IPS-20b (cell line): ENCODE results near the gene MMEL1.

Experiments
- H3K27ac ChIP-seq: one replicate; pipeline ENCODE4 v1.5.1; 2013; ENCODE audit warnings: low read length
- H3K27me3 ChIP-seq: 2 replicates; pipeline ENCODE4 v1.6.1; 2013; ENCODE audit warnings: mild to moderate bottlenecking, low read length, inconsistent platforms; ENCODE audit not compliant: insufficient read depth
- H3K36me3 ChIP-seq: 2 replicates; pipeline ENCODE4 v1.6.1; 2013; ENCODE audit warnings: low read depth, mild to moderate bottlenecking, inconsistent platforms, low read length, moderate library complexity; ENCODE audit not compliant: insufficient read depth
- H3K4me1 ChIP-seq: 2 replicates; pipeline ENCODE4 v1.6.1; 2013; ENCODE audit warnings: mild to moderate bottlenecking, control low read depth, inconsistent platforms, low read length, moderate library complexity; ENCODE audit not compliant: insufficient read depth
- H3K4me3 ChIP-seq: 2 replicates; pipeline ENCODE4 v1.5.1; 2013; ENCODE audit warnings: mild to moderate bottlenecking, low read length, inconsistent platforms
- H3K9ac ChIP-seq: 2 replicates; pipeline ENCODE4 v1.6.1; 2013; ENCODE audit warnings: low read depth, mild to moderate bottlenecking, inconsistent platforms, low read length, moderate library complexity
- H3K9me3 ChIP-seq: 2 replicates; pipeline ENCODE4 v1.6.1; 2013; ENCODE audit warnings: mild to moderate bottlenecking, low read depth, low read length, inconsistent platforms; ENCODE audit not compliant: insufficient read depth

MMEL1 gene

DNA sequence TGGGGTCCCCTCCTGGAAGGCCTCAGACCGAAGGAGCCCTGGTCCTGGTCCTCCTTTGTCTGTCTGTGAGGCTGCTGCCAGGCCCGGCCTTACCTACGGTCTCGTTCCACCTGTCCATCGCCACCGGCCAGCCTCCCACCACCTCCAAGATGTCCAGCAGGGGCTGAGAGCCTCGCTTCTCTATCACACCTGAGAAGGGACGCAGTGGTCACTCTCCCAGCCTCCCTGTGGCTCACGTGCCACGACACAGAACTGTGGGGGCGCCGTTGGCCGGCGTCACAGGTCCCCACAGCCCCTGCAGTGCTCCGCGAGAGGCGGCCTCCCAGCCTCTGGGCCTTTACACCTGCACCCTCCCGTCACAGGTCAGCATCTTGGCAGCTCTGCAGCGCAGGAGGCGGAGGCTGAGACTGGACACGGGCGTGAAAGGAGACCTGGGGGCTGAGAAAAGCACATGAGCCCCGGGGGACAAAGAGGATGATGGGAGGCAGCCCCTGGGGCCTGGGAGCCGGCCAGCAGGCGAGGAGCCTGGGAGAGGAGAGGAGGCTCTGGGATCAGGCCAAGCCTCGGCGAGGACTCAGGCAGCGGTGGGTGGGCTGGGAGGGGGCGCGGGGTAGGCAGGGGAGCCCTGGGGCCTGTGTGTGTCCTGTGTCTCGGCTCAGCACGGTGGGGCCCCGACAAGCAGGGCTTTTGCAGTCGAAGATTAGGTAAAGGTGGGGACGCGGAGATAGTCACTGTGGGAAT lies 25.8 kb downstream of the MMEL1 start:
- H3K4me1 ChIP-seq: no peaks in the 10 kb centered on the region; the same call in 1 of the 2 replicates
- no peaks in the 10 kb centered on the region for H3K36me3 ChIP-seq
- peaks cover 6% of the 10 kb centered on the region; the same call in 1 of the 2 replicates for H3K27me3 ChIP-seq
- H3K9ac ChIP-seq: no peak overlapping the region
- no peak overlapping the region for H3K27ac ChIP-seq
- no peak overlapping the region for H3K4me3 ChIP-seq
- H3K9me3 ChIP-seq: no peaks in the 10 kb centered on the region

DNA sequence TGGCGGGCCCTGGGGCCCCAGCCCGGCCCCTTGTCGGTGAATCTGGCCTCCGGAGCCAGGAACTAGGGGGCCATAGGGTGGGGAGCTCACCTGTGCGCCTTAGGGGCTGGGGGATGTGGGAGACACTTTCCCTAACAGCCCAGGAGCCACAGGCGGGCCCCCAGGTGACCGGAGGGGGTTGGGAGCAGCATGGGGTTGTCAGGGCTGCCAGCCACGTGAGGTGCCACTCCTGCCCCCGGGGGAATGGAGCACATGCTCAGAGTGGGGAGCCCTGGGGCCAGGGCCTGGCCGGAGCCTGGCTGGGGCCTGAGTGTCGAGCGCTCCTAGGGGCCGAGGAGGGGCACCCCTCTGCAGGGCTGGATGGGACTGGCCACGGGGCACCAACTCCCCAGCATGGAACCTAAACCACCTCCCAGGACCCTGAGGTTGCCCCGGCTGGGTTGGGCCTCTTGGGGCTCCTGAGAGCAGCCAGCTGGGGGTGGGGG lies 26.4 kb downstream of the MMEL1 start:
- no peak overlapping the region for H3K9ac ChIP-seq
- no peaks in the 10 kb centered on the region for H3K36me3 ChIP-seq
- H3K9me3 ChIP-seq: no peaks in the 10 kb centered on the region
- no peaks in the 10 kb centered on the region; the same call in 1 of the 2 replicates for H3K4me1 ChIP-seq
- H3K27me3 ChIP-seq: peaks cover 6% of the 10 kb centered on the region; the same call in 1 of the 2 replicates
- H3K27ac ChIP-seq: no peak overlapping the region
- H3K4me3 ChIP-seq: no peak overlapping the region

DNA sequence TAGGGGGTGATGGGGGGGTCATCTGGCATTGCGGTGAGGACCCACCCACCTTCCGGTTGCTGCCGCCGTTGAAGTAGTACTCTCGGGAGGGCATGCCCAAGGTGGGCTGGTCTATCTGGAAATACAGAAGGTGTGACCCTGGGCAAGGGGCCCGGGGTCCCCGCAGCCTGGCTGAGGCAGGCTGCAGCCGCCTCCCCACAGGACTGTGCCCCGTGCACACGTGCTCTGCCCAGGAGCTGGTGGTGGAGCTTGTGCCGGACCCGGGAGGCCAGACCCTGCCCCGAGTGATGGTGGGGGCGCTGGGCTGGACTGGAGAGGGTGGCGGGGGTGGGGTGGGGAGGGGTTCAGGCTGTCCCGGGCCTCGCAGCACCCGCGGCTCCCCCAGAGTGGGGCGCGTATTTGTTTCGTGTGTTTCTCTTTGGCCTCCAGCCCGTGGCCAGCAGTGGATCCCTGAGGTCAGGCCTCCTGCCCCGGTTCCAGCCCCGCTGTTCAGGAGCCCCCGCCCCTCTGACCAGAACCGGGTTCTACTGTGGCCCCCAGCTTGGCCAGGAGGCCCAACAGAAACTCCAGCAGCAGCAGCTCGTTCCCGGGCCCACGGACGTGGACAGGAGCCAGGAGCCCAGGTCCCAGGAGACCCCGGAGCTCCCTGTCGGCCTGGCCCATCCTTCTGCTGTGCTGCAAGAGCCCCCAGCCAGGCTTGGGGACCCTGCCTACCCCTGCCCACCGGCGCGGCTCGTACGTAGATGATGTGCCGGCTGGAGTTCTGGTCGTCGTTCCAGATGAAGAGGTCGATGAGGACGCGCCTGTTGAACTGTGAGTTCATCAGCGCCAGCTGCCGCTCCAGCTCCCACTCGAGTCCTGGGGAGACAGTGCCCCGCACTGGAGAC lies 27.1 kb downstream of the MMEL1 start:
- no peak overlapping the region for H3K9ac ChIP-seq
- no peak overlapping the region for H3K27ac ChIP-seq
- H3K9me3 ChIP-seq: no peaks in the 10 kb centered on the region
- no peaks in the 10 kb centered on the region for H3K36me3 ChIP-seq
- H3K4me1 ChIP-seq: no peaks in the 10 kb centered on the region; the same call in 1 of the 2 replicates
- H3K27me3 ChIP-seq: peaks cover 6% of the 10 kb centered on the region; the same call in 1 of the 2 replicates
- H3K4me3 ChIP-seq: no peak overlapping the region

DNA sequence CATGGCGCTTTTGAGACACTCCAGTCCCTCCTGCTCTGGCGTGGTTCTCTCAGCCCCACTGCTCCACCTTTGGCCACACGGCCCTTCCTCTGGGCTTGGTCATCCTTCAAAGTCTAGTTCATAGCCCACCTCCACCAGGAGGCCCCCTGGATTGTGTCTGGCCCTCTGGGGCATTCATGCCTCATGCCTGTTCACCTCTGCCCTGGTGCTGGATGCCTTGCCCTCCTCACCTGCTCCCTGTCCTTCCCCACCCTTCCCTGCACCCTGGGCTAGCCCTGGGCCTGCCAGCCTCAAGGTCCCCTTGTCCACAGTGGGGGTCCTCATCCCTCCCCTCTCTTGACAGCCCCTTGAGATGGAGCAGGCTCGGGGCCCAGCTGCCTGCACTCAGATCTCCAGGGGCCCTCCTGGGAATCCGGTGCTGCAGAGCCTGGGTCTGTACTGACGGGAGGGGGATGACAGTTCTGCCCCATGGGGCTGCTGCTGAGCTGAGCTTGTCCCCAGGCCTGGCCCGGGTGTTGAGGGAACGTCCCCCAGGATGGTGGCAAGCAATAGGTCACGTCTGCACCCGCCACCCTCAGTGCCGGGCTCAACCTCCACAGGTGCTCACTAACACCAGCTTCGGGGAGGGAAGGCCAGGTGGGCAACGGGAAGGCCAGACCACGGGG lies 27.8 kb downstream of the MMEL1 start:
- no peak overlapping the region for H3K9ac ChIP-seq
- H3K4me1 ChIP-seq: no peaks in the 10 kb centered on the region
- no peak overlapping the region for H3K4me3 ChIP-seq
- H3K36me3 ChIP-seq: no peaks in the 10 kb centered on the region
- H3K27ac ChIP-seq: no peak overlapping the region
- H3K27me3 ChIP-seq: no peaks in the 10 kb centered on the region
- no peaks in the 10 kb centered on the region for H3K9me3 ChIP-seq

DNA sequence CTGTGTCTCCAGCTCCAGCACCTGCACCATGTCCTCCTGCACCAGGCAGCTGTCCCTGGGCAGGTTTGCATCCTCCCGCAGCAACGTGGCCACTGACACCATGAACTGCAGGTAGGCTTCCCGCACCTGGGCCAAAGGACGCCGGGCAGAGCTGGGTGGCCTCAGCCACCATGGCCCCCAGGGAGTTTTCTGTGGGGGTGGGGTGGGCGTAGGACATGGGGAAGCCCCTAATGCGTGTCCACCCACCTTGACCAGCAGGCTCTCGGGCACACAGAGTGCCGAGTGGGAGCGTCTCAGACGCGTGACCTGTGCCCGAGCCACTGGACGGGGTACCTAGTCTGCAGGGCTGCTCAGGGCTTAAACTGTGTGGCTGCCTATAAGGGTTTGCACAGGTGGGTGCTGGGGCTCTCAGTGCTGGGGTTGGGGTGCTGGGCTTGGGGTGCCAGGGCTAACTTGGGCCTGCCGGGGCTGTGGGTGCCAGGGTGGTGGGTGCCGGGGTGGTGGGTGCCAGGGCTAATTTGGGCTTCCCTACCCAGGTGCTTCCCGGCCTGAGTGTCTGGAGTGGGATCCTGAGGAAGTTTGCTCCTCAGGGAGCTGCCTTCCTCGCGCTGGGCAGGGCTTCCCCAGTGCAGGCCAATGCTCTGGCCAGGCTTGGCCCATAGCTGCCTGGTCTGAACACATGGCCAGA lies 28.5 kb downstream of the MMEL1 start:
- Histone ChIP-seq H3K4me1 (no peaks in the 10 kb centered on the region), H3K4me3 (no peak overlapping the region), H3K27me3 (no peaks in the 10 kb centered on the region), H3K27ac (no peak overlapping the region), H3K36me3 (no peaks in the 10 kb centered on the region), H3K9me3 (no peaks in the 10 kb centered on the region), H3K9ac (no peak overlapping the region)

DNA sequence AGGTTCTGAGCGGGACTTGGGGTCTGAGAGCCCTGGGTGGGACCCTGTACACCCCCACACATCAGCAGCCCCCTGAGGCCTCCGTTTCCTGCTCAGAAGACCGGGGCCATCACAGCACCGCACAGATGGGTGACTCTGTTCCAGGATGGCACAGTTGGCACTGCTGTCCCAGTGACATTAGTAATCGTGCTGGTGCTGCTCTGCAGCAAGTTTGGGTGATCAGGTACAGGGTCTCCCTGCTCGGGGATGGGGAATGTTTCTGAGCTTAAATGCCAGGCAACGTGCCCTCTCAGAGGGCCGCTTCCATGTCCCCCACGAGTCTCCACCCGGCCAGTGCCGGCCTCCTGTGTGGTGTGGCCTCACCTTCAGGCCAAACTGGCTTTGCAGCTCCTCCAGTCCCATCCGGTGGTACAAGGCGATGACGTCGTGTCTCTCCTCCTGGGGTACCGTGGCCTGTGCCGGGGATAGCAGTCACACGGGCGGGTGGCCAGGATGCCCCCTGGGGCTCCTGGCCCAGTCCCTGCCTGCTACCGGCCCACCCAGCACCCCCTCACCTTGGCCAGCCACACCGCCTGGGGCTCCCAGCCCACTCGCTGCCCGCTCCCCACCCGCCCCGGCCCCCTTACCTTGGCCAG lies 29.2 kb downstream of the MMEL1 start:
- no peaks in the 10 kb centered on the region for H3K36me3 ChIP-seq
- H3K27ac ChIP-seq: no peak overlapping the region
- no peaks in the 10 kb centered on the region for H3K9me3 ChIP-seq
- H3K27me3 ChIP-seq: no peaks in the 10 kb centered on the region
- no peak overlapping the region for H3K4me3 ChIP-seq
- no peak overlapping the region for H3K9ac ChIP-seq
- H3K4me1 ChIP-seq: no peaks in the 10 kb centered on the region

DNA sequence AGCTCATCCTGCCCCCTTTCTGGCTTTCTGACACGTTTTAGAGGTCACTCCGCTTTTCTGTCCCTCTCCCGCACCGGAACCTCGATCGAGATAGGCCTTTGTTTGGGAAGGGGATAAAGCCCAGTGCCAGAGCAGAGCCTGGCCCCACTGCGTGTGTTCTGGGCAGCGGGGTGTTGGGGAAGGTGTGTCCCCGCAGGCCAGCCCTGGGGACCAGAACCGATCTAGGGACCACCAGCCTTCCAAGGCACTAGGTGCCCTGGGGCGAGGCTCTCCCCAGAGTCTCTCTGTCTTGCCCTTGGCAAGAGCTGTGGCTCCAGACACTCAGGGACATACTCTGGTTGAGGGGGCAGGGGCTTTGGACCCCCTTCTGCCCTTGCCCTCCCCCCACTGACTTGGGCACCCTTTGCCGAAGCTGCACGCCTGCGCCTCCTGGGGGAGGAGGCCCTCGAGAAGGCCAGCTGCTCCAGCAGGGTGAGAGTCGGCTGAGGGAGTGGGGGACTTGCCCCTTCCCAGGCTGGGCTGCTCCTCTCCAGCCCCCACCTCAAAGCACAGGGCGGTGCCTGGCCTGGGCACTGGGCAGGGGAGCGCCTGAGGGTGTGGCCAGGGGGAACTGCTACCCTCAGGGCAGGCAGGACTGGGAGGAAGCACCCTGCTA lies 29.8 kb downstream of the MMEL1 start:
- H3K27me3 ChIP-seq: no peaks in the 10 kb centered on the region
- H3K4me1 ChIP-seq: no peaks in the 10 kb centered on the region
- H3K9me3 ChIP-seq: no peaks in the 10 kb centered on the region
- H3K4me3 ChIP-seq: no peak overlapping the region
- H3K36me3 ChIP-seq: no peaks in the 10 kb centered on the region
- H3K9ac ChIP-seq: no peak overlapping the region
- H3K27ac ChIP-seq: no peak overlapping the region

DNA sequence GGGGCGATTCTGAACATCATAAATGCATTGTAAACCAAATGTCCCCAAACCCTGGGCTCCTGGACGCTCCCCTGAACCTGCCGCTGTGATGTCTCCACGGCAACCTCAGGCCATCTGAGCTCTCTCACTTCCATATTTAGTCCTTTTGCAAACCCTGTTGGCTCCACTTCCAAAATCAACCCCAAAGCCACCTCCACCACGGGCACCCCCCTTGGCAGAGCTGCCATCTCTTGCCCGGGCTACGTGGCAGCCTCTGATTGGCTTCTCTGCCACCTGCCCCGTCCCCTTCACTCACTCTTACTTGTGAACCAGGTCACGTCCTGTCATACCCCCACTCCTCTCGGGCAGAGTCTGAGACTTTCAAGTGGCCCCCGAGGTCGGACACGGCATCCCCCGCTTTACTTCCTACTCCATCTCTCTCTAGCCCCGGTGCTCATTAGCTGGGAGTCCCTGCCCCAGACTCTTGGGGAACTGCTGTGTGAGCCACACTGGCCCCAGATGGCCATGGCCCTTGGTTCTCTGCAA lies 30.4 kb downstream of the MMEL1 start:
- Histone ChIP-seq H3K27ac (no peak overlapping the region), H3K4me1 (no peaks in the 10 kb centered on the region), H3K9ac (no peak overlapping the region), H3K27me3 (no peaks in the 10 kb centered on the region), H3K4me3 (no peak overlapping the region), H3K36me3 (no peaks in the 10 kb centered on the region), H3K9me3 (no peaks in the 10 kb centered on the region)

DNA sequence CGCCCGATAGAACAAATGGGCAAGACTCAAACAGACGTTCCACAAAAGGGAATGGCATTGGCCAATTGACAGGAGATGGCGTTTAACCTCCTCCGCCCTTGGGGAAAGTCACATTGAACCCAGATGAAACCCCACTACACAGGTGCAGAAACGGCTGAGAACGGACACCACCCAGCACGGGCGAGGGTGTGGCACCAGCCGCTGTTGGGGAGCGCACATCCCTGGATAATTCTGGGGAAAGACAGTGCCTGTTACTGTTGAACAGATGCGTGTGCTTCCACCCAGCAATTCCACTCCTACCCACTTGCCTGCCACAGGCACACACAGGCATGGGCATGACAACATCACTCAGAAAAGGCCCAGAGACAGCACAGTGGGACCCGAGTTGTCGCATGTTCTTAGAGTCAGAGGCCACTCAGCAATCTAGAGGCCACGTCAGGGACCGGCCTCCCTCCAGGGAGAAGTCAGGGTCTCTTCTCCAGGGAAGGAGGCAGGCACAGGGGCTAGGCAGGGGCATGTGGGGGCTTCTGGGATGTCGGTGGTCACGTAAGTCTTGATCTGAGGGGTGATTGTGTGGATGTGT lies 31.0 kb downstream of the MMEL1 start:
- no peaks in the 10 kb centered on the region for H3K27me3 ChIP-seq
- no peak overlapping the region for H3K4me3 ChIP-seq
- no peak overlapping the region for H3K9ac ChIP-seq
- H3K4me1 ChIP-seq: no peaks in the 10 kb centered on the region
- H3K9me3 ChIP-seq: no peaks in the 10 kb centered on the region
- no peak overlapping the region for H3K27ac ChIP-seq
- no peaks in the 10 kb centered on the region for H3K36me3 ChIP-seq

DNA sequence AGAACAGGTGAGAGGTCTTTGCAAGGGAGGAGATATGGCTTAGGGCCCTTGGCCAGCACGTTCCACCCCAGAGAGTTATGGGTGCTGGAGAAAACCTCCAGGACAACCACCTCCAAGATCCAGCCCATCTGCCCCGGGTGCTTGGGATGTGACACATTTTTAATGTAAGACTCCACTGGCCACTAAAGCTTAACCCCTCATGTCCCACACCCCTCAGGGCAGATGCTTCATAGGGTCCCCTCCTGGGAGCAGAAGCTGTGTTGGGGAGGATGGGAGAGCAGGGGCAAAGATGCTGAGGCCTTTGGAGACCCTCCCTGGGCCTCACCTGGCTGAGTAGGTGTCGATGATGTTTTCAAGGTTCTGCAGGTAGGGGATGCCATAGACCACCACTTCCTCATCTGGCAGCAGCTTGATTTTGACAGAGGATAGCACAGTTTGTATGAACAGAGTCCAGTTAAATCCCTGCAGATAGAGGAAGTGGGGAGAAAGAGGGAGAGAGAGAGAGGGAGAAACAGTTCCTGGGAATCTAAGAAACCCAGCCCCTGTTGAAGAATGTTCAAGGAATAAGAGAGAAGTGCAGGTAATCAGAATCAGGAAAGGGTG lies 34.4 kb downstream of the MMEL1 start:
- Histone ChIP-seq H3K9ac (no peak overlapping the region), H3K27ac (no peak overlapping the region), H3K36me3 (no peaks in the 10 kb centered on the region), H3K4me3 (no peak overlapping the region), H3K4me1 (no peaks in the 10 kb centered on the region), H3K9me3 (no peaks in the 10 kb centered on the region), H3K27me3 (no peaks in the 10 kb centered on the region)
